Astrocyte of the spinal cord (primary cell): ENCODE measurements around the gene DCAKD.

Experiments
- DNase-seq: peaks from one replicate; pipeline ENCODE4 v3.0.0; 2011; ENCODE audit warnings: low read depth, low spot score
- H3K4me3 ChIP-seq: 2 replicates; pipeline ENCODE4 v1.5.1; 2011; ENCODE audit warnings: low read depth, mild to moderate bottlenecking, low read length, moderate library complexity
- CTCF ChIP-seq: IDR thresholded peaks from 2 replicates; pipeline ENCODE4 v1.5.1; 2012; ENCODE audit warnings: low read depth, mild to moderate bottlenecking, low read length, inconsistent platforms
- in situ Hi-C: cut with HindIII; loops from 2 replicates; pipeline ENCODE4 v1.10.0; 2017; ENCODE audit warnings: low sequenced_read_pairs

The DCAKD gene

GRCh38 chr17:45022288-45022648, 29.2 kb downstream of the DCAKD start:
- H3K4me3 ChIP-seq = no peak overlapping the region
- DNase-seq = no peak
- TF ChIP-seq CTCF = no peak
- in situ Hi-C loops = no loop called here

- peak; percentile 53 for TF ChIP-seq CTCF
- in situ Hi-C loops = no loop called here
- peak overlapping the region; percentile 29 for H3K4me3 ChIP-seq
- peak; percentile 44 for DNase-seq
These were observed 29.7 kb downstream of the DCAKD start for GRCh38 chr17:45021607-45022287.

GRCh38 chr17:45020354-45021138, 30.9 kb downstream of the DCAKD start:
- peak; percentile 53 for DNase-seq
- in situ Hi-C loops = no loop called here
- no peak overlapping the region for H3K4me3 ChIP-seq
- TF ChIP-seq CTCF = no peak

GRCh38 chr17:45018848-45019711, 32.4 kb downstream of the DCAKD start:
- peak overlapping the region; percentile 42 for H3K4me3 ChIP-seq
- no peak for DNase-seq
- in situ Hi-C loops = no loop called here
- TF ChIP-seq CTCF = peak; percentile 46

GRCh38 chr17:45018514-45018847, 33.0 kb downstream of the DCAKD start:
- no peak for TF ChIP-seq CTCF
- DNase-seq = no peak
- peak overlapping the region; percentile 42 for H3K4me3 ChIP-seq
- in situ Hi-C loops = no loop called here

GRCh38 chr17:45016823-45017222, 34.6 kb downstream of the DCAKD start:
- in situ Hi-C loops = no loop called here
- no peak for DNase-seq
- TF ChIP-seq CTCF = peak; percentile 39

More at GRCh38 chr17:45016823-45017222, 34.6 kb downstream of the DCAKD start:
- H3K4me3 ChIP-seq = no peak overlapping the region
